Neural cell (in vitro differentiated cells): Measurements from ENCODE around the gene SELENOI.

Source experiments
- EP300 ChIP-seq: fragments of 450-650 bp; conservative IDR thresholded peaks from 2 replicates; pipeline ENCODE4 v1.6.1; 2014; ENCODE audit warnings: antibody characterized with exemption, mild to moderate bottlenecking, moderate library complexity; ENCODE audit not compliant: poor library complexity, severe bottlenecking
- EZH2 ChIP-seq: fragments of 200-600, 300-800 bp; shearing (Covaris generic), sonication (generic); IDR thresholded peaks from 2 replicates; pipeline ENCODE4 v1.6.1; 2014; ENCODE audit warnings: antibody characterized with exemption, low read length, borderline replicate concordance, mild to moderate bottlenecking; ENCODE audit not compliant: insufficient read depth, poor library complexity, severe bottlenecking
- POLR2AphosphoS5 ChIP-seq: IDR thresholded peaks from 2 replicates; pipeline ENCODE4 v1.6.1; 2012
- RAD21 ChIP-seq: fragments of 450-650 bp; conservative IDR thresholded peaks from 2 replicates; pipeline ENCODE4 v1.6.1; 2014; ENCODE audit warnings: antibody characterized with exemption, mild to moderate bottlenecking, moderate library complexity
- REST ChIP-seq: IDR thresholded peaks from 2 replicates; pipeline ENCODE4 v1.6.1; 2012; ENCODE audit warnings: borderline replicate concordance
- SMC3 ChIP-seq: fragments of 450-650 bp; conservative IDR thresholded peaks from 2 replicates; pipeline ENCODE4 v1.6.1; 2014; ENCODE audit warnings: antibody characterized with exemption, mild to moderate bottlenecking, moderate library complexity; ENCODE audit not compliant: poor library complexity
- TF ChIP-seq, protein P1 (sequence below): fragments of 450-650 bp; IDR thresholded peaks from 2 replicates; pipeline ENCODE4 v1.5.1; 2014; ENCODE audit warnings: antibody characterized with exemption, mild to moderate bottlenecking, moderate library complexity; ENCODE audit not compliant: poor library complexity, severe bottlenecking

DNA sequence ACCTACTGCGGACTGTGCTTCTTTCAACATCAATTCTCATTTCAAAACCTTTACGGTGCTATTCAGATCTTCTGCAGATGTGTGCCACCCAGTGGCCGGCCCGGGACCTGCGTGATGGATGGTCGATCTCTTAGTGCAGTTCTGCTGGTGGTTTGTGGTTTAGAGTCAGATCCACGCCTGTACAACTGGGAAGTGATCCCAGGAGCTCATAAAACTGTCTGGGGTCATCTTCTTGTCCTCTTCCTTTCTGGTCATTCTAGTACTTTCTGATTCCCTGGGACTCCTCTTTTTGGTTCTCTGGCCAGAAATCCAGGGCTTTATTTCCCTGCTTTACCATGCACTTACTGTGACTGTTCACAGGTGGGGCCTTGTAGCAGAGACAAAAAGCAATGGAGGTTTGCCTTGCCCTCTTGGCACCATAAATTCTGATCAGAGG is 15.8 kb upstream of the SELENOI start:
- TF ChIP-seq, protein P1, sequence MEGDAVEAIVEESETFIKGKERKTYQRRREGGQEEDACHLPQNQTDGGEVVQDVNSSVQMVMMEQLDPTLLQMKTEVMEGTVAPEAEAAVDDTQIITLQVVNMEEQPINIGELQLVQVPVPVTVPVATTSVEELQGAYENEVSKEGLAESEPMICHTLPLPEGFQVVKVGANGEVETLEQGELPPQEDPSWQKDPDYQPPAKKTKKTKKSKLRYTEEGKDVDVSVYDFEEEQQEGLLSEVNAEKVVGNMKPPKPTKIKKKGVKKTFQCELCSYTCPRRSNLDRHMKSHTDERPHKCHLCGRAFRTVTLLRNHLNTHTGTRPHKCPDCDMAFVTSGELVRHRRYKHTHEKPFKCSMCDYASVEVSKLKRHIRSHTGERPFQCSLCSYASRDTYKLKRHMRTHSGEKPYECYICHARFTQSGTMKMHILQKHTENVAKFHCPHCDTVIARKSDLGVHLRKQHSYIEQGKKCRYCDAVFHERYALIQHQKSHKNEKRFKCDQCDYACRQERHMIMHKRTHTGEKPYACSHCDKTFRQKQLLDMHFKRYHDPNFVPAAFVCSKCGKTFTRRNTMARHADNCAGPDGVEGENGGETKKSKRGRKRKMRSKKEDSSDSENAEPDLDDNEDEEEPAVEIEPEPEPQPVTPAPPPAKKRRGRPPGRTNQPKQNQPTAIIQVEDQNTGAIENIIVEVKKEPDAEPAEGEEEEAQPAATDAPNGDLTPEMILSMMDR: peak; percentile 84
- TF ChIP-seq RAD21 (peak; percentile 79), SMC3 (peak; percentile 86), REST (no peak), EZH2 (no peak), EP300 (no peak), POLR2AphosphoS5 (no peak)
